Vagina (tissue), 2 donors: Measurements from ENCODE around the gene INPP5A.

Source experiments
- CTCF ChIP-seq, 3 experiments: fragments of 450-650 bp in 2 of 3; fragments of 200-600 bp in 1 of 3; sonication (generic) in 1 of 3; IDR thresholded peaks; one replicate each; pipeline ENCODE4 v1.5.1; 2017 to 2019; ENCODE audit warnings: antibody characterized with exemption in 3 of 3, mild to moderate bottlenecking in 2 of 3, moderate library complexity in 2 of 3
- POLR2AphosphoS5 ChIP-seq, 2 donors: sonication (generic); formaldehyde crosslinking; IDR thresholded peaks; one replicate each; pipeline ENCODE4 v1.9.0; 2017; ENCODE audit warnings: antibody characterized with exemption in 2 of 2, mild to moderate bottlenecking in 2 of 2, low read depth in 1 of 2; ENCODE audit not compliant: insufficient read depth in 1 of 2

- TF ChIP-seq CTCF (IDR thresholded peaks at IDR 0.05) (no peak), POLR2AphosphoS5 (IDR thresholded peaks at IDR 0.05; ENCODE audit: insufficient read depth in 1 of 2, low read depth in 1 of 2) (no peak)
Observed at GRCh38 chr10:132826524-132827422, 289.2 kb downstream of the INPP5A start.
